Suprapubic skin (tissue), 4 donors: Measurements from ENCODE around the gene UFSP1.

Experiments
- POLR2A ChIP-seq, 2 donors: fragments of 450-650 bp; IDR thresholded peaks; one replicate each; pipeline ENCODE4 v1.6.1; 2017; ENCODE audit warnings: antibody characterized with exemption in 2 of 2, mild to moderate bottlenecking in 2 of 2, moderate library complexity in 2 of 2
- POLR2AphosphoS5 ChIP-seq, 3 donors: sonication (generic); formaldehyde crosslinking; IDR thresholded peaks; one replicate each; pipeline ENCODE4 v1.6.1; 2017; ENCODE audit warnings: antibody characterized with exemption in 3 of 3
- TF ChIP-seq, protein P1 (sequence below), 2 donors: fragments of 200-600 bp in 1 of 2; fragments of 450-650 bp in 1 of 2; sonication (generic) in 1 of 2; IDR thresholded peaks; one replicate each; pipeline ENCODE4 v1.5.1; 2016 to 2019; ENCODE audit warnings: antibody characterized with exemption in 2 of 2, mild to moderate bottlenecking in 1 of 2, moderate library complexity in 1 of 2

DNA sequence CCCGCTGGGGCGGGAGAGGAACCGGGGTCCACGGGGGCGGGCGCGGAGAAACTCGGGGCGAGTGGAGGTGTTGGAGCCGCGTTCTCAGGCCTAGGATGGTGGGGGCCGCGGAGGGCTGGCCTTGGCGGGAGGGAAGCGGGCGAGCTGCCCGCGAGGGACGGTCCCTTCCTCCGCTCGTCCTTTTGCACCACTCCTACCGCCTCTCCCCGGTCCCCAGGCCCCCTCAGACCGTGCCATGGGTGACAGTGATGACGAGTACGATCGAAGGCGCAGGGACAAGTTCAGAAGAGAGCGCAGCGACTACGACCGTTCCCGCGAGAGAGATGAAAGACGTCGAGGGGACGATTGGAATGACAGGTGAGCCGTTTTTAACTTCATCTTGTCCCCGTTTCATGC, 14.2 kb downstream of the UFSP1 start:
- TF ChIP-seq, protein P1, sequence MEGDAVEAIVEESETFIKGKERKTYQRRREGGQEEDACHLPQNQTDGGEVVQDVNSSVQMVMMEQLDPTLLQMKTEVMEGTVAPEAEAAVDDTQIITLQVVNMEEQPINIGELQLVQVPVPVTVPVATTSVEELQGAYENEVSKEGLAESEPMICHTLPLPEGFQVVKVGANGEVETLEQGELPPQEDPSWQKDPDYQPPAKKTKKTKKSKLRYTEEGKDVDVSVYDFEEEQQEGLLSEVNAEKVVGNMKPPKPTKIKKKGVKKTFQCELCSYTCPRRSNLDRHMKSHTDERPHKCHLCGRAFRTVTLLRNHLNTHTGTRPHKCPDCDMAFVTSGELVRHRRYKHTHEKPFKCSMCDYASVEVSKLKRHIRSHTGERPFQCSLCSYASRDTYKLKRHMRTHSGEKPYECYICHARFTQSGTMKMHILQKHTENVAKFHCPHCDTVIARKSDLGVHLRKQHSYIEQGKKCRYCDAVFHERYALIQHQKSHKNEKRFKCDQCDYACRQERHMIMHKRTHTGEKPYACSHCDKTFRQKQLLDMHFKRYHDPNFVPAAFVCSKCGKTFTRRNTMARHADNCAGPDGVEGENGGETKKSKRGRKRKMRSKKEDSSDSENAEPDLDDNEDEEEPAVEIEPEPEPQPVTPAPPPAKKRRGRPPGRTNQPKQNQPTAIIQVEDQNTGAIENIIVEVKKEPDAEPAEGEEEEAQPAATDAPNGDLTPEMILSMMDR (IDR thresholded peaks at IDR 0.05): no peak
- TF ChIP-seq POLR2AphosphoS5 (IDR thresholded peaks at IDR 0.05) (no peak), POLR2A (IDR thresholded peaks at IDR 0.05) (no peak)
